AG09319 (cell line): ENCODE data around the gene SORL1.

Experiments used
- DNase-seq: peaks from one replicate; pipeline ENCODE4 v3.0.0-alpha.2; 2010; ENCODE audit warnings: low read depth; ENCODE audit errors: extremely low read depth
- CTCF ChIP-seq: IDR thresholded peaks from 2 replicates; pipeline ENCODE4 v1.5.1; 2011; ENCODE audit warnings: low read depth, mild to moderate bottlenecking, inconsistent platforms, low read length, moderate library complexity

Gene SORL1

GRCh38 chr11:121544956-121545355, 92.8 kb downstream of the SORL1 start:
- TF ChIP-seq CTCF = no peak
- DNase-seq = no peak

GRCh38 chr11:121547574-121547973, 95.5 kb downstream of the SORL1 start:
- no peak for DNase-seq
- TF ChIP-seq CTCF = no peak

GRCh38 chr11:121550247-121551030, 98.3 kb downstream of the SORL1 start:
- DNase-seq = no peak
- TF ChIP-seq CTCF = no peak

GRCh38 chr11:121551463-121551862, 99.3 kb downstream of the SORL1 start:
- DNase-seq = no peak
- no peak for TF ChIP-seq CTCF

GRCh38 chr11:121552154-121552553, 100.0 kb downstream of the SORL1 start:
- no peak for DNase-seq
- no peak for TF ChIP-seq CTCF

GRCh38 chr11:121552644-121553043, 100.5 kb downstream of the SORL1 start:
- no peak for TF ChIP-seq CTCF
- DNase-seq = no peak

- DNase-seq = no peak
Measured at GRCh38 chr11:121553389-121553788, 101.3 kb downstream of the SORL1 start.

More at GRCh38 chr11:121553389-121553788, 101.3 kb downstream of the SORL1 start:
- no peak for TF ChIP-seq CTCF
